GM12874 (cell line): ENCODE measurements around the gene ST6GALNAC6.

ENCODE experiments used
- TF ChIP-seq, protein P1 (sequence below): IDR thresholded peaks from 2 replicates; pipeline ENCODE4 v1.5.1; 2011; ENCODE audit warnings: low read depth, mild to moderate bottlenecking, control low read depth, low read length, moderate library complexity; ENCODE audit not compliant: insufficient read depth

Gene ST6GALNAC6

DNA sequence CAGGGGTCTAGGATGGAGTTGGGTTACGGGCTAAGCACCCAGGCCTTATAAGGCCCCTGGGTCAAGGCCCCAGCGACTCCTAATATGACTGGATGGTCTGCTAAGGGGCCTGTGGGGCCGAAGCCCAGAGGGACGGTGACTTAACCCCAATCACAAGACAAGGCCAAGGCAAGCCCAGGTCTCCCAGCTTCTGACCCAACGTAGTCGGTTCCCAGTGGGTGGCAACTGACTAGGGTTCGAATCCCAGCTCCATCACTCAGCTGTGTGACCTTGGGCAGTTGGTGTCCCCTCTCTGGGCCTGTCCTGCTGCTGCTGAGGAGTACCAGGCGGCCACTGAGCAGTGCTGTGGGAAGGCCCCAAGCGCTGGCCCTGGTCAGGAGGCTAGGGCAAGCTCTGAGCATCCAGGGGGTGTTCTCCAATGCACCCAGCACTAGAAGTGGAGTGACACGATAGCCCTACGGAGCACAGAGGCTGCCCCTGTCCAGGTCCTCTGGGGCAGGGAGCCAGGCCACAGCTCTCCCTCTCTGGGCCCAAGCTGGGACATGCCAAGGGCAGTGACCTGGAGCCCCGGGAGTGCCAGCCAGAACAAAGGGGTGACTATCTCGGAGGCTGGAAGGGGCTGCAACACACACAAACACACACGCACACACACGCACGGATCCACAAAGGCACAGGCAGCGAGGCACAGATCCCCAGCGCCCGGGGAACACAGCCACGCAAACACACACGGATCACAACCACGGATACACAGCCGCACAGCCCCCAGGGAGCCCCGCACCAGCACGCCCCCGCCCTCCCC lies 22.4 kb downstream of the ST6GALNAC6 start:
- TF ChIP-seq, protein P1, sequence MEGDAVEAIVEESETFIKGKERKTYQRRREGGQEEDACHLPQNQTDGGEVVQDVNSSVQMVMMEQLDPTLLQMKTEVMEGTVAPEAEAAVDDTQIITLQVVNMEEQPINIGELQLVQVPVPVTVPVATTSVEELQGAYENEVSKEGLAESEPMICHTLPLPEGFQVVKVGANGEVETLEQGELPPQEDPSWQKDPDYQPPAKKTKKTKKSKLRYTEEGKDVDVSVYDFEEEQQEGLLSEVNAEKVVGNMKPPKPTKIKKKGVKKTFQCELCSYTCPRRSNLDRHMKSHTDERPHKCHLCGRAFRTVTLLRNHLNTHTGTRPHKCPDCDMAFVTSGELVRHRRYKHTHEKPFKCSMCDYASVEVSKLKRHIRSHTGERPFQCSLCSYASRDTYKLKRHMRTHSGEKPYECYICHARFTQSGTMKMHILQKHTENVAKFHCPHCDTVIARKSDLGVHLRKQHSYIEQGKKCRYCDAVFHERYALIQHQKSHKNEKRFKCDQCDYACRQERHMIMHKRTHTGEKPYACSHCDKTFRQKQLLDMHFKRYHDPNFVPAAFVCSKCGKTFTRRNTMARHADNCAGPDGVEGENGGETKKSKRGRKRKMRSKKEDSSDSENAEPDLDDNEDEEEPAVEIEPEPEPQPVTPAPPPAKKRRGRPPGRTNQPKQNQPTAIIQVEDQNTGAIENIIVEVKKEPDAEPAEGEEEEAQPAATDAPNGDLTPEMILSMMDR, result no peak

DNA sequence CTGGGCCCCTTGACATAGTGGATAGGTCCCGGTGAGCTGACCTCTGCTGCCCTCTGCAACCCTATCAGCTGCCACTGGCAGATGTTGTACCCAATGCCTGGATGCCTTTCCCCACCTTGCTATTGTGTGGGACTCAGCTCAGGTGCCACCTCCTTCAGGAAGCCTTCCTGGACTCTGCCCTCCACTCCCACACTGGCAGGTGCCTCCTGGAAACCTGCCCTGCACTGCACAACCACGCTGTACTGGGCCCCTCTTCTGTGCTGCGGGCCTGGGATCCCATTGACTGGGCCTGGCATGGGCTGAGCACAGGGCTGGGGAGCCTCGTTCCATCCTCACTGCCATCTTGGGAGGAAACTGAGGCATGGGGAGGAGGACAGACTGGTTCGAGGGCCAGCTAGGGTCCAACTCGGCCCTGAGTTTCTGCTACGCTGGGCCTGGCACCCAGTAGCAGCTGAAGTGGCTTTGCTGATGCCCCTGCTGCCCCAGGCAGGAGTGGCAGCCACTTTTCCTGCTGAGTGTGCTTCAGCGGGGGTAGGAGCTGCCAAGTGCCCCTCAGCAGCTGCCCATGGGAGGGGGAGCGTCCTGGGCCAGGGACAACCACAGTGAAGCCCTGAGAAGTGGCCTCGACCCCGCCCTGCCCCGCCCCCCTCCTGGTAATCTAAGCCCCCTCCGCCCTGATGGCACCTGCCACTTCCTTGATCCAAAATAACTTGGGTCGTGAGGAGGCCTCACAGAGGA lies 23.2 kb downstream of the ST6GALNAC6 start:
- TF ChIP-seq, protein P1, result no peak

DNA sequence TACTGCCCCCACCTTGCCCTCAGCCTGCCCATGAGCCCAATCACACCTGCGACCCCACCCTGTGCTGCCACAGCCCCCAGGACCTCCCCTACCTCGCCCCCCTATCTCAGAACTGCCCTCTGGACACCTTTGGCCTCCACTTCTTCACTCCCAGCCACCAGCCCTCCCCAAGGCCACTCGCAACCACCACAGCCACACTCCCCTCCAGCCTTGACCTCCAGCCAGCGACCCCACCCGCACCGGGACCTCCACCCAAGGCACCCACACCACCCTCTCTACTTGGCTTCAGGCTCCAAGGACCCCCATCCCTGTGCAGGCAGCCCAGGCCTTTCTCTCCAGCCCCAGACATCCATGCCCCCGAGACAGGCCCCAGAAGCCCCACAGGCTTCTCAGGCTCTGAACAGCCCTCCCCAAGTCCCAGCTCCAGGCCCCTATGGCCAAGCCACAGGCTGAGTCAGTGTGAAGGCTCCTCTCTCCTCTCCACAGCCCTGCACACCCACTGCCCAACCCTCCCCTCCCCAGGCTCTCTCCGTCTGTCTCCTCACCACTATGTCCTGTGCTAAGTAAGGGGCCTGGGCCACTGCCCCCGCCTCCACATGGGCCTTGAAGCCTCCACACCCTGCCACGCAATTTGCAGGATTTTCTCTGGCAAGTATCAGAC lies 24.0 kb downstream of the ST6GALNAC6 start:
- TF ChIP-seq, protein P1, result no peak

- TF ChIP-seq, protein P1, result no peak
Observed at GRCh38 chr9:127874301-127875221, 24.8 kb downstream of the ST6GALNAC6 start.

GRCh38 chr9:127873886-127874285 lies 25.5 kb downstream of the ST6GALNAC6 start:
- TF ChIP-seq, protein P1, result no peak

GRCh38 chr9:127873223-127873691 lies 26.1 kb downstream of the ST6GALNAC6 start:
- TF ChIP-seq, protein P1, result no peak
